Natural killer cell (primary cell): ENCODE measurements around the gene TBC1D17. TPM values are rescaled to one million over a fixed set of nuclear protein-coding genes. Genes with fewer than 3 reads are reported as not detected.

Experiments
- ATAC-seq, 3 donors: fragments of 150-1000 bp in 2 of 3; fragments of 200-7000 bp in 1 of 3; cut with Tn5 transposase; 1 replicate in 1 of 3; 2 replicates in 2 of 3; pipeline ENCODE4 v1.10.0; 2021; ENCODE audit warnings: mild to moderate bottlenecking in 2 of 3, moderate library complexity in 2 of 3
- DNase-seq, 2 donors: peaks; one replicate each; pipeline versions ENCODE4 v3.0.0 to v3.0.0-alpha.2; 2013 to 2021; ENCODE audit warnings: mixed read lengths in 1 of 2
- H3K27ac ChIP-seq: one replicate; pipeline ENCODE4 v1.5.1; 2013; ENCODE audit warnings: mild to moderate bottlenecking, low read length
- H3K27me3 ChIP-seq: one replicate; pipeline ENCODE4 v1.6.1; 2013; ENCODE audit warnings: low read length; ENCODE audit not compliant: control insufficient read depth, insufficient read depth
- H3K36me3 ChIP-seq: one replicate; pipeline ENCODE4 v1.6.1; 2013; ENCODE audit warnings: low read length; ENCODE audit not compliant: control insufficient read depth, insufficient read depth
- H3K4me1 ChIP-seq: one replicate; pipeline ENCODE4 v1.6.1; 2013; ENCODE audit warnings: low read length; ENCODE audit not compliant: control insufficient read depth, insufficient read depth
- H3K4me3 ChIP-seq: one replicate; pipeline ENCODE4 v1.5.1; 2013; ENCODE audit warnings: low read length
- H3K9me3 ChIP-seq: one replicate; pipeline ENCODE4 v1.6.1; 2013; ENCODE audit warnings: low read length; ENCODE audit not compliant: control insufficient read depth, insufficient read depth
- H3K27ac Mint-ChIP-seq, 2 donors: one replicate each; pipeline ENCODE4 v1.8.0; 2022; ENCODE audit warnings: mild to moderate bottlenecking in 2 of 2, mixed read lengths in 2 of 2, moderate library complexity in 1 of 2
- H3K27me3 Mint-ChIP-seq, 2 donors: one replicate each; pipeline ENCODE4 v1.8.0; 2022; ENCODE audit warnings: low read depth in 2 of 2, mixed read lengths in 2 of 2
- H3K36me3 Mint-ChIP-seq: one replicate; pipeline ENCODE4 v1.8.0; 2022; ENCODE audit warnings: mixed read lengths
- H3K4me1 Mint-ChIP-seq, 2 donors: one replicate each; pipeline ENCODE4 v1.8.0; 2022; ENCODE audit warnings: mixed read lengths in 2 of 2
- H3K4me3 Mint-ChIP-seq: one replicate; pipeline ENCODE4 v1.8.0; 2022; ENCODE audit warnings: mild to moderate bottlenecking, moderate library complexity, mixed read lengths
- H3K9me3 Mint-ChIP-seq, 2 donors: one replicate each; pipeline ENCODE4 v1.8.0; 2022; ENCODE audit warnings: mixed read lengths in 2 of 2
- CTCF ChIP-seq: fragments of 200-600 bp; IDR thresholded peaks from one replicate; pipeline ENCODE4 v1.8.0; 2022; ENCODE audit warnings: antibody characterized with exemption
- WGBS: methylation state at CpG from one replicate; pipeline ENCODE4 v1.1.7; 2013; ENCODE audit warnings: missing lambda C conversion rate; ENCODE audit not compliant: insufficient coverage; 5-methylcytosine and 5-hydroxymethylcytosine counted together
- intact Hi-C: fragments of 100-400 bp; cut with micrococcal nuclease; formaldehyde crosslinking; loops from one replicate; pipeline ENCODE4 v1.14.2; 2022
- total RNA-seq, 4 donors: library from RNA; stranded (reverse); fragments of 120-200 nt in 1 of 4; gene quantifications; one replicate each; pipeline versions ENCODE4 v1.2.3 to v1.2.4, GENCODE V29; 2013 to 2022

Gene TBC1D17
- total RNA-seq, 3 donors from 2014 or later (not counting 1 experiment from before 2014, with no cell fraction given): 45.8 to 59.7 (median 54.4) TPM

- Histone ChIP-seq H3K9me3 (no peaks in the 10 kb centered on the region), H3K4me1 (peaks cover 22% of the 10 kb centered on the region), H3K27ac (no peak overlapping the region), H3K27me3 (no peaks in the 10 kb centered on the region), H3K36me3 (peaks cover 43% of the 10 kb centered on the region), H3K4me3 (no peak overlapping the region)
- peaks cover 22 to 26% of the 10 kb centered on the region in 2 donors for H3K4me1 Mint-ChIP-seq
- intact Hi-C loops: loop anchor here (5.0 kb wide), 1 partner anchor 391 kb away; the partner anchor contains the start of gene RPL13A
- WGBS: 93% methylated on average over 9 of the region's 9 CpGs
- H3K27me3 Mint-ChIP-seq: no peaks in the 10 kb centered on the region
- TF ChIP-seq CTCF: no peak
- H3K36me3 Mint-ChIP-seq: no peaks in the 10 kb centered on the region
- H3K27ac Mint-ChIP-seq: no peak overlapping the region
- H3K4me3 Mint-ChIP-seq: no peak overlapping the region
- no peaks in the 10 kb centered on the region for H3K9me3 Mint-ChIP-seq
- DNase-seq (no peak), ATAC-seq (no peak)
Measured at GRCh38 chr19:49878744-49879070, 1.2 kb downstream of the TBC1D17 start.

GRCh38 chr19:49879243-49879963, 1.9 kb downstream of the TBC1D17 start:
- no peak for ATAC-seq
- Histone ChIP-seq H3K4me1 (peaks cover 22% of the 10 kb centered on the region), H3K27me3 (no peaks in the 10 kb centered on the region), H3K9me3 (no peaks in the 10 kb centered on the region), H3K36me3 (peaks cover 47% of the 10 kb centered on the region), H3K27ac (no peak overlapping the region), H3K4me3 (no peak overlapping the region)
- no peak overlapping the region for H3K4me3 Mint-ChIP-seq
- no peak for TF ChIP-seq CTCF
- intact Hi-C loops: loop anchor here (5.0 kb wide), 1 partner anchor 392 kb away; the partner anchor contains the start of gene RPL13A
- no peaks in the 10 kb centered on the region for H3K36me3 Mint-ChIP-seq
- no peaks in the 10 kb centered on the region for H3K27me3 Mint-ChIP-seq
- no peaks in the 10 kb centered on the region for H3K9me3 Mint-ChIP-seq
- WGBS: 92% methylated on average over 12 of the region's 12 CpGs
- DNase-seq: no peak
- H3K27ac Mint-ChIP-seq: no peak overlapping the region
- H3K4me1 Mint-ChIP-seq: peaks cover 22 to 26% of the 10 kb centered on the region in 2 donors

- Mint-ChIP-seq H3K36me3 (no peaks in the 10 kb centered on the region), H3K9me3 (no peaks in the 10 kb centered on the region), H3K4me1 (peaks cover 20 to 24% of the 10 kb centered on the region in 2 donors), H3K4me3 (peak overlapping the region; percentile 21), H3K27ac (no peak overlapping the region), H3K27me3 (no peaks in the 10 kb centered on the region)
- Histone ChIP-seq H3K27me3 (no peaks in the 10 kb centered on the region), H3K4me3 (no peak overlapping the region), H3K27ac (no peak overlapping the region), H3K9me3 (no peaks in the 10 kb centered on the region), H3K4me1 (peaks cover 18% of the 10 kb centered on the region), H3K36me3 (peaks cover 53% of the 10 kb centered on the region)
- no peak for TF ChIP-seq CTCF
- WGBS: 94% methylated on average over 10 of the region's 10 CpGs
- intact Hi-C loops: no loop called here
- DNase-seq: no peak
- no peak for ATAC-seq
Measured at GRCh38 chr19:49880162-49880869, 2.8 kb downstream of the TBC1D17 start.
